K562 (cell line): Measurements from ENCODE around the gene PRDM11. TPM values are rescaled to one million over a fixed set of nuclear protein-coding genes. Genes with fewer than 3 reads are reported as not detected.

Source experiments
- ATAC-seq: fragments of 200-7000 bp; cut with Tn5 transposase; 3 replicates; pipeline ENCODE4 v1.9.1; 2020; ENCODE audit warnings: moderate library complexity
- BruUV-seq: library from RNA; stranded (reverse); fragments of 400-500 nt; replicated peaks from 2 replicates; lab custom pipeline; 2021; lab: Mats Ljungman, UMichigan
- CTCF ChIA-PET: fragments of 300-600 bp; formaldehyde crosslinking; extraction: SDS; loops from one replicate; lab custom pipeline; 2021; ENCODE audit warnings: low intra/inter-chr PET ratio; lab: Yijun Ruan, JAX
- POLR2A ChIA-PET: fragments of 300-600, 350-650 bp; sonication (Branson Sonifier 250); formaldehyde crosslinking; extraction: SDS; loops from one replicate; lab custom pipeline; 2021; ENCODE audit warnings: antibody characterized with exemption, inconsistent platforms; lab: Yijun Ruan, JAX
- DNase-seq, 4 experiments: peaks; one replicate each; pipeline versions ENCODE4 v3.0.0 to v3.0.0-alpha.2; 2011 to 2018; ENCODE audit warnings: low spot score in 3 of 4, mixed read lengths in 3 of 4; ENCODE audit errors: extremely low read depth in 1 of 4
- FAIRE-seq: peaks from 2 replicates; lab custom pipeline; 2011; peaks lifted over from hg19 to GRCh38; lab: Jason Lieb, UNC
- H2AFZ ChIP-seq: 2 replicates; pipeline ENCODE4 v1.6.0; 2011; ENCODE audit warnings: low read depth, low read length, control low read depth, inconsistent platforms
- H3K27ac ChIP-seq: fragments of 200-600 bp; 3 replicates; pipeline ENCODE4 v1.8.0; 2011; ENCODE audit warnings: low read depth, mild to moderate bottlenecking, control low read depth, inconsistent platforms, low read length, moderate library complexity, mixed read lengths; ENCODE audit errors: extremely low read depth
- H3K27me3 ChIP-seq, 2 experiments: fragments of 300-600 bp in 1 of 2; 2 replicates in 1 of 2; 3 replicates in 1 of 2; pipeline versions ENCODE4 v1.6.0 to v1.8.0; 2011; ENCODE audit warnings: inconsistent platforms in 2 of 2, low read length in 2 of 2, mild to moderate bottlenecking in 1 of 2, mixed read lengths in 1 of 2, moderate library complexity in 1 of 2; ENCODE audit not compliant: control insufficient read depth in 2 of 2, insufficient read depth in 2 of 2
- H3K36me3 ChIP-seq: fragments of 300-600 bp; 3 replicates; pipeline ENCODE4 v1.8.0; 2011; ENCODE audit warnings: mild to moderate bottlenecking, low read length, inconsistent platforms; ENCODE audit not compliant: control insufficient read depth, insufficient read depth
- H3K4me1 ChIP-seq, 2 experiments: fragments of 200-600 bp in 1 of 2; replicated peaks in 1 of 2; 2 replicates in 1 of 2; 3 replicates in 1 of 2; pipeline versions ENCODE4 v1.5.1 to v1.8.0; 2011; ENCODE audit warnings: inconsistent platforms in 2 of 2, low read length in 2 of 2, mild to moderate bottlenecking in 1 of 2, mixed read lengths in 1 of 2, moderate library complexity in 1 of 2; ENCODE audit not compliant: control insufficient read depth in 2 of 2, insufficient read depth in 2 of 2
- H3K4me2 ChIP-seq: 2 replicates; pipeline ENCODE4 v1.6.1; 2011; ENCODE audit warnings: low read length, control low read depth, inconsistent platforms, mixed read lengths; ENCODE audit not compliant: insufficient read depth
- H3K4me3 ChIP-seq: fragments of 200-600 bp; sonication (generic), shearing (Covaris generic); 2 replicates; pipeline ENCODE4 v1.5.1; 2016; ENCODE audit warnings: control low read depth, inconsistent platforms
- H3K79me2 ChIP-seq: fragments of 200-600 bp; 3 replicates; pipeline ENCODE4 v1.8.0; 2011; ENCODE audit warnings: low read length, inconsistent platforms; ENCODE audit not compliant: control insufficient read depth, insufficient read depth
- H3K9ac ChIP-seq, 2 experiments: 2 replicates each; pipeline versions ENCODE4 v1.6.0 to v1.6.1; 2011; ENCODE audit warnings: low read depth in 2 of 2, low read length in 2 of 2, control low read depth in 1 of 2, inconsistent platforms in 1 of 2, mild to moderate bottlenecking in 1 of 2, mixed read lengths in 1 of 2; ENCODE audit not compliant: insufficient read depth in 1 of 2
- H3K9me1 ChIP-seq: one replicate; pipeline ENCODE4 v1.6.0; 2011; ENCODE audit warnings: inconsistent platforms, mild to moderate bottlenecking, low read length, moderate library complexity; ENCODE audit not compliant: control insufficient read depth, insufficient read depth
- H3K9me3 ChIP-seq: replicated peaks from 2 replicates; pipeline ENCODE4 v1.5.1; 2011; ENCODE audit warnings: low read depth, low read length, inconsistent platforms; ENCODE audit not compliant: control insufficient read depth, insufficient read depth
- H4K20me1 ChIP-seq: replicated peaks from 2 replicates; pipeline ENCODE4 v1.6.1; 2011; ENCODE audit warnings: low read length, inconsistent platforms, mixed read lengths; ENCODE audit not compliant: control insufficient read depth, insufficient read depth
- ZBTB9 ChIP-seq: fragments of 450-650 bp; formaldehyde crosslinking; IDR thresholded peaks from 2 replicates; pipeline ENCODE4 v1.4.0; 2020; ENCODE audit warnings: mild to moderate bottlenecking, moderate library complexity
- ZNF398 ChIP-seq: fragments of 250-450 bp; sonication (Bioruptor Pico); IDR thresholded peaks from 2 replicates; pipeline ENCODE4 v1.8.0; 2021; ENCODE audit warnings: moderate library complexity, mild to moderate bottlenecking, inconsistent platforms
- ZNF431 ChIP-seq: sonication (generic); formaldehyde crosslinking; IDR thresholded peaks from 2 replicates; pipeline ENCODE4 v1.8.0; 2022; ENCODE audit warnings: mild to moderate bottlenecking, missing genetic modification reagents
- WGBS: fragments of 100-300 bp; shearing (Covaris generic); methylation state at CpG from one replicate; pipeline ENCODE4 v1.1.6; 2016; ENCODE audit warnings: low coverage, mixed read lengths; ENCODE audit not compliant: insufficient coverage; ENCODE audit errors: missing lambda C conversion rate; 5-methylcytosine and 5-hydroxymethylcytosine counted together
- in situ Hi-C: fragments of 300-500 bp; cut with MboI; formaldehyde crosslinking; loops from 4 replicates; pipeline ENCODE4 v1.15.0; 2018; ENCODE audit warnings: inconsistent platforms, mixed read lengths
- intact Hi-C: fragments of 100-400 bp; cut with micrococcal nuclease; formaldehyde crosslinking; loops from 2 replicates; pipeline ENCODE4 v1.14.2; 2022
- polyA plus RNA-seq, 8 experiments: library from polyadenylated mRNA; depleted of rRNA in 4 of 8; stranded (reverse) in 5 of 8; unstranded in 3 of 8; fragments of >200 nt; fragmentation: Nextera tagmentation in 2 of 8; fragmentation: Illumina TruSeq in 1 of 8; extraction: Ambion mirVana in 2 of 8; extraction: Trizol in 1 of 8; gene quantifications; 2 replicates each; pipeline versions ENCODE4 v1.2.1 to v1.2.3, GENCODE V29; 2011 to 2014; ENCODE audit warnings: inconsistent platforms in 1 of 8, missing spikeins in 1 of 8
- total RNA-seq, 7 experiments: library from RNA; depleted of rRNA in 6 of 7; stranded (reverse); fragments of >200 nt in 6 of 7; fragmentation: Illumina TruSeq in 2 of 7; extraction: Trizol in 2 of 7; gene quantifications; 2 replicates each; pipeline versions ENCODE4 v1.2.1 to v1.2.3, GENCODE V29; 2011 to 2021; ENCODE audit warnings: low replicate concordance in 1 of 7

Gene PRDM11
- total and polyA plus RNA-seq, 9 of the 15 experiments (the other 6 are each of a cell fraction or from before 2014, with no cell fraction given): 0.01 to 1.1 (median 0.29) TPM

DNA sequence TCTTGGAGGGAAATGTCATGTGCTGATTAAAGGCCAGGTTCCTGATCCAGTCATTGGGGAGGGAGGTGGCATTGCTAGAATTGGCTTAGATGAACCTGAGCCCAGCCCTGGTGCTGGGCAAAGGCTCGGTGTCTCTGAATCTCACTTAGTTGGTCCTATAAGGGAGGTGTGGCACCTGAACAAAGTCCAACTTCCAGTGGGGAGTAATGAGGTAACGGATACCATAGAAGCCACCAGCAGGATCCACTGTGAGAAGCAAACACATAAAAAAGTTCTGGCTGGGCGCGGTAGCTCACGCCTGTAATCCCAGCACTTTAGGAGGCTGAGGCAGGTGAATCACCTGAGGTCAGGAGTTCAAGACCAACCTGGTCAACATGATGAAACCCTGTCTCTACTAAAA is 26.6 kb downstream of the PRDM11 start:
- no peaks in the 10 kb centered on the region for H3K36me3 ChIP-seq
- no peaks in the 10 kb centered on the region for H3K9me1 ChIP-seq
- no peaks in the 10 kb centered on the region for H3K79me2 ChIP-seq
- POLR2A ChIA-PET: no interaction called here
- DNase-seq (no peak), FAIRE-seq (no peak), ATAC-seq (no peak)
- intact Hi-C loops: no loop called here
- H3K4me2 ChIP-seq: no peak overlapping the region
- no TSS peak for BruUV-seq
- CTCF ChIA-PET: no interaction called here
- no peak overlapping the region for H3K4me3 ChIP-seq
- TF ChIP-seq ZNF398 (CRISPR knock-in tag): no peak
- no peak for TF ChIP-seq ZNF431 (CRISPR knock-in tag)
- TF ChIP-seq ZBTB9 (CRISPR knock-in tag): no peak
- H3K9me3 ChIP-seq: no peaks in the 10 kb centered on the region
- WGBS: 10% methylated on average over 5 of the region's 5 CpGs
- H3K27ac ChIP-seq: no peak overlapping the region
- no peaks in the 10 kb centered on the region for H3K4me1 ChIP-seq
- peaks cover 0 to under 1% of the 10 kb centered on the region in 2 experiments; a peak in 3 of 5 replicates for H3K27me3 ChIP-seq
- in situ Hi-C loops: no loop called here
- no peak overlapping the region for H2AFZ ChIP-seq
- no peak overlapping the region for H3K9ac ChIP-seq
- no peaks in the 10 kb centered on the region; the same call in 1 of the 2 replicates for H4K20me1 ChIP-seq
